ENCODE data around the gene ZNF324B.
"Not testable (repeated sequence)": the region's sequence is repeated elsewhere in the genome, so short reads cannot be mapped to it uniquely, and the experiment has no call there.

ZNF324B gene

DNA sequence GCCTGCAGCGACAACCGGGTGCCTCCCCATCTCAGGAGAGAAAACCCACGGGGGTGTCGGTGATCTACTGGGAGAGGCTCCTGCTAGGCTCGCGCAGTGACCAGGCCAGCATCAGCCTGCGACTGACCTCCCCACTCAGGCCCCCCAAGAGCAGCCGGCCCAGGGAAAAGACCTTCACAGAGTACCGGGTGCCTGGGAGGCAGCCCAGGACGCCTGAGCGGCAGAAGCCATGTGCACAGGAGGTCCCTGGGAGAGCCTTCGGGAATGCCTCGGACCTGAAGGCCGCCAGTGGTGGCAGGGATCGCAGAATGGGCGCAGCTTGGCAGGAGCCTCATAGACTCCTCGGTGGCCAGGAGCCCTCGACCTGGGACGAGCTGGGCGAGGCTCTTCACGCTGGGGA lies 3.9 kb downstream of the ZNF324B start:
- no peak for DNase-seq

DNA sequence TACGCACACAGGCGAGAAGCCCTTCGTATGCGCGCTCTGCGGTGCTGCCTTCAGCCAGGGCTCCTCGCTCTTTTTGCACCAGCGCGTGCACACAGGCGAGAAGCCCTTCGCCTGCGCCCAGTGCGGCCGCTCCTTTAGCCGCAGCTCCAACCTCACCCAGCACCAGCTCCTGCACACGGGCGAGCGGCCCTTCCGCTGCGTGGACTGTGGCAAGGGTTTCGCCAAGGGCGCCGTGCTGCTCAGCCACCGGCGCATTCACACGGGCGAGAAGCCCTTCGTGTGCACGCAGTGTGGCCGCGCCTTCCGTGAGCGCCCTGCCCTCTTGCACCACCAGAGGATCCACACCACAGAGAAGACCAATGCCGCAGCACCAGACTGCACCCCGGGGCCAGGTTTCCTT lies 4.7 kb downstream of the ZNF324B start:
- DNase-seq, result no peak

DNA sequence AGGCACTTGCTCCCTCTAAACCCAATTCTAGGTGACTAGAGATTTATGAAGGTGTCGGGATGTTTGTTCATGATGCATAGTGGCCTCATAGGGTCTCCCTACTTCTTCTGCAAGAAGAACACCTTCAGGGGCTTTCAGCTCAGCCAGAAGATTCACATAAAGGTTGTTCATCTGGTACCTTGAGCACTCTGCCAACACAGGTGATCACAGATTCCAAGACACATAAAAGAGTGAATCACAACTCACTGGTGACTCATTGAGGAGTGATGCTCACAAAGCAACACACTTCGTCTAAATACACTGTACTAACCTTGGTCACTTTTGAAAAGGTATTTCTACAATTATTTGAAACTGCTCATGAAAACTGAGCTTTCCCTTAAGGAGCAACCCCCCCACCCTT lies 8.6 kb downstream of the ZNF324B start:
- no peak for DNase-seq

DNA sequence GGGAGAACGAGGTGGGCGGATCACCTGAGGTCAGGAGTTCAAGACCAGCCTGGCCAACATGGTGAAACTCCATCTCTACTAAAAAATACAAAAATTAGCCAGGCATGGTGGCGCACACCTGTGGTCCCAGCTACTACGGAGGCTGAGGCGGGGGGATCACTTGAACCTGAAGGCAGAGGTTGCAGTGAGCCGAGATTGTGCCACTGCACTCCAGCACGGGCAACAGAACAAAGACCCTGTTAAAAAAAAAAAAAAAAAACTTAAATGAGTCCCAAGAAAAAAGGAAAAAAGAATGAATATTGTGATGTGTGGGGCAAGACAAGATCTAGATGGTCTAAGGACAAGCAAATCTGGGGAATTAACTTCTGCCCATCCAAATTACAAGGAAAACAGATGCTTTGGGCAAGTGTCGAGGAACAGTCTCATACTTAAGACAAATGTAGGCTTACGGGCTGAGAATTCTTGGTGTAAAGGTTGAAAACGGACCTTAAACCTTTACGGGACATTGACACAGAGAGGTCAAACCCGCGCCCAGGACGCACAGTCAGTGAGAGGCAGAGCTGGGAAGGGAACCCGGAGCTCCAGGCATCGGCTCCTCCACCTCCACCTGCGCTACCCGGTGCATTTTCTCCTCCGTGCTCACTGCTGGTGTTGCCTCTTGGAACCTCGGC lies 14.8 kb downstream of the ZNF324B start:
- no peak for DNase-seq

DNA sequence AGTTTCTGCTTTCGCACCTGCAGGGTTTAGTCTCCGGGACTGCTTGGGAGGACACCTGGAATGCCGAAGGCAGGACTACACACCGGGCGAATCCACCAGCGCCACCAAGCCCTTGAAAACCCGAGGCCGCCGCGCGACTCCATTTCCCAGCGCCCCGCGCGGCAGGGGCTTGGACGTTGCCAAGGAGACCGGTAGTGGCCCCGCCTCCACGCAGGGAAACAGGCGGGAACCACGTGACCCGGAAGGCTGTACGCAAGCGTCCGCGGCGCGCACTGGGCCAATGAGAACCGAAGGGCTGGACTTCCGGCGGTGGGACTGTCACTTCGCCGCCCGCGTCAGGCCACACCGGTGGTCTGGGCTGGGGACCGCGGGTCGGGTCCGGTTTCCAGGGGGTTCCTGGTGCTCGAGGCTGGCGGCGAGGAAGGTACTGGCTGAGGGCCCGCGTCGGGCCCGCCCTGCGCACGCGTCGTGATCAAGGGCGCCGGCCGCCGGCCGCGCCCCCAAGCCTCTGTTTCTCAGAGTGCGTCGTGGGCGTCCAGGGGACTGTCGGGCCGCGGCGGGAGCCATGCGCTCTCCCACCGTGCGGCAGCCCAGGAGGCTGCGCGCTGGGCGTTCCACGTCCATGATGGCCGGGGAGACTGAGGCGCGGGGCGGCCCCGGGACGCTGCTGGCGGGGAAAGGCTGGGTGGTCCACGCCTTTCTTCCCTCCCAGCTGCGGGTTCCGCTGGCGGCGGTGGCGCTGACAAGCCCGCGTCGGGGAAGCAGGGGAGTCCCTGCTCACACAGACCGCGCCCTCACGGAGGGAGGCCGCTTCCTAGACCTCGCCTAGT lies 15.6 kb downstream of the ZNF324B start, which contains the start of gene ZNF324:
Gene ZNF324, plus strand, starts transcription at position 321 of the 830 bp plus-strand sequence. CDS start 2,106 bp downstream, outside the sequence.
- DNase-seq, result peak; percentile 99

DNA sequence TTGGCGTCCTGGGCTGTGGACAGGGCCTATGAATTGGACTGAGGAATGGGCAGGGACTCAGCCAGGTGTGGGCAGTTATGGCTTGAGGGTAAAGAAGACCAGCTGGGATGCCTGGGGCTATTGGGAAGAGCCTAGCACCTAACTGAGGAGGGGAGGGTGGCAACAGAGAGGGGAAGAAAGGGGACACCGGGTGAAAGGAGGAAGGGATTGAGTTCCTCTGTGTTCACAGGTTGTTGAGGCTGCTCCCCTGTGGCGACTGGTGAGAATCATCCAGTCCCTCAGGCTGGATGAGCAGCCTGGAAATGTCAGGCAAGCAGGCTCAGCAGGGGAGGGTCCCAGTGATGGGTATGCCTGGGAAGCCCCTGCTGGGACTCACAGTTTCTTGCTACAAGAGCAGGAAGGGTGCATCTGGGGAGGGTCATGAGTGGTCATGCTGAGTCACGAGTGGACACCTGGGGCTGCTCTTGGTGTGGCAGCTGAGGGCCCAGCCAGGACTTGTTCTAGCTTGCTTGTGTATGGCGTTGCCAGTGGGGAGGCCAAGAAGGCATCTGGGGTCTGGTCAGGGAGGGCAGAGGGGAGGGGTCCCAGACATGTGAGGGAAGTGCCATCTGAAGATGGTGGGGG lies 16.9 kb downstream of the ZNF324B start:
- no peak for DNase-seq

DNA sequence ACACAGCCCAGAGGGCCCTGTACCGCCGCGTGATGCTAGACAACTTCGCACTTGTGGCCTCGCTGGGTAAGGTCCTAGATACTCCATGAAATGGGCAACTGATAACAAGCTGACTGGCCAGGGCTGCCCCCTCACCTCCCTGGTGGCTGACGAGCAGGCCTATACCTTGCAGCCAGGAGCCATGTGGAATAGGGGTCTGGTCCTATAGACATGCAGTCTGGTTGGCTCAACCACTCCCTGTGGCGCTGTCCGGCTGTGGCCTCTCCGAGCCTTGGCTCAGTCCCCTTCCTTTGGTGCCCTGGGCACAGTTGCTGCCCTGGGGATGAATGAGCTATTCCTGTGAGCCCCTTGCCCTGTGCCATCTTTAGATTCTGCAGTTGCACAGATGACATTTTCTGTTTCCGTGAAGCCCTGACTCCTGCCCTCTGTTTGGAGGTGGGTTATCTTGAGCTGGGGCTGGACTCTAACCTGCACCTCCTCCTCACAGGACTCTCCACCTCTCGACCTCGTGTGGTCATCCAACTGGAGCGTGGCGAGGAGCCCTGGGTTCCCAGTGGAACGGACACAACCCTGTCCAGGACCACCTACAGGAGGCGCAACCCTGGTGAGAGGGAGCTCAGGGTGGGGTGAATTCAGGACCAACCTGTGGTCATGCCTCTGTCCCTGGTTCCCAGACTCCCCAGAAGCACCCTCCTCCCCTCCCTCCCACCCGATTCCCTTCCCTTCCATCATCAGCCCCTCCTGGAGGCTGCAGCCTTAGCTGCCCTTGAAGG lies 18.0 kb downstream of the ZNF324B start:
- no peak for DNase-seq

DNA sequence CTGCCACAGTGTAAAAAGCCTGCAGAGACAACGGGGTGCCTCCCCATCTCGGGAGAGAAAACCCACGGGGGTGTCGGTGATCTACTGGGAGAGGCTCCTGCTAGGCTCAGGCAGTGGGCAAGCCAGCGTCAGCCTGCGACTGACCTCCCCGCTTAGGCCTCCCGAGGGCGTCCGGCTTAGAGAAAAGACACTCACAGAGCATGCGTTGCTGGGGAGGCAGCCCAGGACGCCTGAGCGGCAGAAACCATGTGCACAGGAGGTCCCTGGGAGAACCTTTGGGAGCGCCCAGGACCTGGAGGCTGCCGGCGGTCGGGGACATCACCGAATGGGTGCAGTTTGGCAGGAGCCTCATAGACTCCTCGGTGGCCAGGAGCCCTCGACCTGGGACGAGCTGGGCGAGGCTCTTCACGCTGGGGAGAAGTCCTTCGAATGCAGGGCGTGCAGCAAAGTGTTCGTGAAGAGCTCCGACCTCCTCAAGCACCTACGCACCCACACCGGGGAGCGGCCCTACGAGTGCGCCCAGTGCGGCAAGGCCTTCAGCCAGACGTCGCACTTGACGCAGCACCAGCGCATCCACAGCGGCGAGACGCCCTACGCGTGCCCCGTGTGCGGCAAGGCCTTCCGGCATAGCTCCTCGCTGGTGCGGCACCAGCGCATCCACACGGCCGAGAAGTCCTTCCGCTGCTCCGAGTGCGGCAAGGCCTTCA lies 19.6 kb downstream of the ZNF324B start:
- not testable (repeated sequence) for DNase-seq

DNA sequence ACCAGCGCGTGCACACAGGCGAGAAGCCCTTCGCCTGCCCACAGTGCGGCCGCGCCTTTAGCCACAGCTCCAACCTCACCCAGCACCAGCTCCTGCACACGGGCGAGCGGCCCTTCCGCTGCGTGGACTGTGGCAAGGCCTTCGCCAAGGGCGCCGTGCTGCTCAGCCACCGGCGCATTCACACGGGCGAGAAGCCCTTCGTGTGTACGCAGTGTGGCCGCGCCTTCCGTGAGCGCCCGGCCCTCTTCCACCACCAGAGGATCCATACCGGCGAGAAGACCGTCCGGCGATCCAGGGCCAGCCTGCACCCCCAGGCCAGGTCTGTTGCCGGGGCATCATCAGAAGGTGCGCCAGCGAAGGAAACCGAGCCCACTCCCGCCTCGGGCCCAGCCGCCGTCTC lies 20.3 kb downstream of the ZNF324B start:
- no peak for DNase-seq

DNA sequence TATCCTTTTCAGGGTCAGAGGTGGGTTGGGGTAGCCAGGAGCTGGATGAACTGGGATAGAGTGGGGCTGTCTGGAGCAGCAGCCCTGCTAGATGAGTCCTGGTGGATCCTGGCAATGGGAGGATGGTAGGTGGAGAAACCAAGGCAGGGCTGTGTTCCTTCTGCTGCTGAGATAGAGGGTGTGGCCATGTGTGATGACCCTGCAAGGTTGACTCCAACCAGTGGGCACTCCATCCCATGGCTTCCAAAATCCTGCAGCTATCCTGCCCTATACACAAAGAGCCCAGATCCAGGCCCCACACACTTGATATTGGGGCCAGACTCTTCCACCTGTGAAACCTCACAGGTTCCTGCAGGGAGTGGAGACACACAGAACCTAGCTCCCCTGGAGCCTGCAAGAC lies 22.4 kb downstream of the ZNF324B start:
- no peak for DNase-seq

DNA sequence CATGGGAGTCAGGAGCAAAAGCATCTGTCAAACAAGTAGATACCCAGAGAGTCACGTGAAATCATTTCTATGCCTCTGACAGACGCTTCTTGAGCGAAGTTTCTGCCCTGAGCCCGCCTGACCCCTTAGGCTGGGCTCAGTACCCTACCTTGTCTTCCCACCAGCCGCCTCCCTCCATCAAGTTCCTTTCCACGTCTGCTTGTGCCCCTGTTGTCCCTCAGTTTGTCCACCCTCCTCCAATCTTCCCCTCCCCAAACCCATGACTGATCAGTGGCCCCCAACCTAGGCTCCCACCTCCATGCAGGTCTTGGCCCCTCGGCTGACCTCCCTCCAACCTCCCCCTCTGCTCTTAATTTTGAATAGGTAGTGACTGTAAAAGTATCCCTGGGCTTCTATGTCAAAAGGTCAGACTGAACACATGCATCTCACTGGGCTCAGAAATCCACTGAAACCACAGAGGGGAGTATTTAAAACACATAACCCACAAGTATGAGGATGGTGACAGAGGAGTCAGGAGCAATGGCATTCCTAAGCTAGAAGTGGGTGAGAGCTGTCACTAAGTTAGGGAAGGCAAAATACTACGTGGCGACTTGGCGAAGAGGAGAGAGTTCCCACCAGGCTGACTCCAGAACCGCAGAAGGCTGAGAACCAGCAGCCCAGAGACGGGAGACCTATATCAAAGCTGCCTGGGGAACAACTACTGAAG lies 23.0 kb downstream of the ZNF324B start:
- no peak for DNase-seq

DNA sequence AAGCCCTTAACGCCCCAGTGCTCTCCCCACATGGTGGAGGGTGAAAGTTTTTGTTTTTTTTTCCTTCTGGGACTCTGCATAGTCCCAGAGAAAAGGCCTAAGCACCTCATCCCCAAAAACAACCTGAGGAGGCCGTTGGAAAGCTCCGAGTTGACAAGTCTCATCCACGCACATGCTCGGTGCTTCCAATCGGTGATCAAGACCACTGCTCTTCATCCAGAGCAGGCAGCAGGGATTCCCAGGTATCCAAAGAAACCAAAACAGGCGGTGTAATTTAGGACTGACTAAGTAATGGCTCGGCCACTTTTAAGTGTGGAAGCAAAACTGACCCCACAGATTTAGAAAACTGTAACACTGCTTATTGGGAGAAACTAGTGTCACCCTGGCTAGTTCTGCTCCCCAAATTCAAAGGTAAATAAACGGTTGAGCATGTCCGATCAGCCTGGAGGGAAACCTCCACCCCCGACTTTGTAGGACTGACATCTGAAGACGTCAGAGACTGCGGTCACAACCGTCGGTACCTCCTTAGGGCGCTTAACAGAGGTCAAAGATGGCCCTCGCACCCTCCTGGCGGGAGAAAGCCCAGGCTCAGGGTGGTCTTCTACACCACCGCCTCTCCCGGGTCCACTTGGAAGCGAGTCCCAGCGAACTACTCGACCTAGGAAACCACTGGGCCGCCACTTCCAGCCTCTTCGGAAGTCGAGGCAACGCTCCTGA lies 23.7 kb downstream of the ZNF324B start:
- no peak for DNase-seq

DNA sequence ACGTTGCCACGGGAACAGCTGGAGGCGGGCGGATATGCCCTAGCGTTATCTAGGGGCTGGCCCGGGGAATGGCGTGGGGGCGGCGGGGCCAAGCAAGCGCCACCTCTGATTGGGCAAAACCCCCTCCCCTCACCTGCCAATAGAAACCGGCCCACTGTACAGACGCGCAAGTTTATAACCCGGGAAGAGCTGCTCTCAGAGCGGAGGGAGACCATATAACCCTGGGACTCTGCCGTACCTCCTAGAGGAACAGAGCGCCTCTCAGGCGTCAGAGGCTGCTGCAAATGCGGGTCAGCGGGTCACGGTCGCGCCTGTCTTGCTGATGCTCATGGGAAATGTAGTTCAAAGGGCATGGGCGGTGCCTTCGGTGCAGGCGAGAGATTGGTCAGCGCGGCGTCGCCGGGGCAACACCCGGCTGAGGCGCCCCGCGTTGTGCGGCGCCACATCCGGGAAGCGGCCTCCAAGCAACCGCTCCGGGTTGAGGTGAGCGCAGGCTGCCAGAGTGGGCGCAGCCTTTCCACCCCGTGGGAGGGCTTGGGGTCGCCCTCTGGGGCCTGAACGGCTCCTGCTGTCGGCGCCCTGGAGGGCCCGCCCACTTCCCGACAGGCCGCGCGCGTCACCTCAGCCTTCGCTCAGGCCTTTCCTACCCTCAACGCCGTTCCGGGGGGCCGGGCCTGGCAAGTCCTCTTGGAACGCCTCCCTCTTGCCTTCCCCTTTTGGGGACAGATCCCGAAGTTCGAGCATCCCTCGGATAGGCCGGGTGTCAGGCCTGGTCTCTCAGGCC lies 24.5 kb downstream of the ZNF324B start, which contains the start of gene ZNF446:
Gene ZNF446, plus strand, starts transcription at position 639 of the 784 bp plus-strand sequence. CDS start 867 bp downstream, outside the sequence.
- DNase-seq, result peak; percentile 99

DNA sequence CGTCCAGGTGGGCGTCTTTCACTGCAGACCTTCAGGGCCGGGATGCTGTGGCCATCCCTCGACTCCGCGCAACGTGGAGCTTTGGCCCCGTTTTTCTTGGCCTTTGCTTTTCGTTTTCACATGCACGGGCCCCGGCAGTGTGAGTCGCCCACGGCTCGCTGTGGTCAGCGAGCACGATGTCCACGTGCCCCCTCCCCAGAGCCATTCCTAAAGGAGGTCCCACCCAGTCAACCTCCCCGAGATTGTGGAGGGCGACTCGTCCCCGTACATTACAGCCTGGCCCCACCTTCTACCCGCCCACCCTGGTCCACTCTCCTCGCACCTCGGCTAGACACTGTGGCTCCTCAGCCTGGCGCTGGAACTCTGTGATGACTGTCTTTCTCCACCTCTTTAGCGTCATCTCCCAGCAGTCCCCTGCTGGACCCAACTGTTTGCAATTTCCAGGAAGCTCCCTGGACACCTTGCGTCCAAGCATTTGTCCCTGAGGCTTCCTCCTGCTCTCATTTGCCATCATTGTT lies 25.1 kb downstream of the ZNF324B start:
- no peak for DNase-seq

DNA sequence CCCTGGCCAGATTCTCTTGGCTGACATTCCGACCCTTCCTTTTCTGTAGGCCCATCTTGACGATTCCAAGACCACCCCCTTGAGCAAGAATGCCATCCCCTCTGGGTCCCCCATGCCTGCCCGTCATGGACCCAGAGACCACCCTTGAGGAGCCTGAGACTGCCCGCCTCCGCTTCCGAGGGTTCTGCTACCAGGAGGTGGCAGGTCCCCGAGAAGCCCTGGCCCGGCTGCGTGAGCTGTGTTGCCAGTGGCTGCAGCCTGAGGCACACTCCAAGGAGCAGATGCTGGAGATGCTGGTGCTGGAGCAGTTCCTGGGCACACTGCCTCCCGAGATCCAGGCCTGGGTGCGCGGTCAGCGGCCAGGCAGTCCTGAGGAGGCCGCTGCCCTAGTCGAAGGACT lies 25.7 kb downstream of the ZNF324B start:
- DNase-seq, result no peak

DNA sequence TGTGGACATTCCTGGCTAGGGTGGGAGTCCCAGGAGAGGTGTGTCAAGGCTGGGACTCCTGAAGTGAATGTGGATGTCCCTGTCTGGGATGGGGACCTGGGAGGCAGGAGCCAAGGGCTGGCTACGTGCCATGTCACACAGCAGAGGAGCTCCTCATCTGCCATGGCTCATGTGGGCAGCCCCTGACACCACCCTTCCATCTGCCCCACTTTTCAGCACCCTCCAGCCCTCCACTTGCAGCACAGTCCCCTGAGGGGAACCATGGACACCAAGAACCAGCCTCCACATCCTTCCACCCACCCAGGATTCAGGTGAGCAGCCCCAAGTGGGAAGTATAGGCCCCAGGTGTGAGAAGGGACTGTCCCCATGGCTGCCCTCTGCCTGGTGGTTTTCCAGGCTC lies 26.4 kb downstream of the ZNF324B start:
- DNase-seq, result no peak

DNA sequence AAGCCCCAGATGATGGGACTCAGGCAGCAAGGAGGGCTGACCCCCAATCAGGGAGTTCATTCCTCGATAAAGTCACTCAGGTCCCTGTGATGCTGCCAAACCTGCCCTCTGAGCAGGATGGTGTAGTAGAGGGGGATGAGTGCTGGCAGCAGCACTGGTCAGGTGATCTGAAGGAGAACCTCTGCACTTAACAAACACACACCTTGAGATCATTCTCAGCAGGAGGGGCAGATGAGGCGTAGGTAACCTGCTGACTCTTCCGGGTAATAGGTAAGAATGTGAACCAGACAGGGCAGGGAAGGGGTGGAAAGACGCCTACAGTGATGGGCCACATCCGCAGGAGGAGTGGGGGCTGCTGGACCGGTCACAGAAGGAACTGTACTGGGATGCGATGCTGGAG lies 27.9 kb downstream of the ZNF324B start:
- DNase-seq, result no peak

DNA sequence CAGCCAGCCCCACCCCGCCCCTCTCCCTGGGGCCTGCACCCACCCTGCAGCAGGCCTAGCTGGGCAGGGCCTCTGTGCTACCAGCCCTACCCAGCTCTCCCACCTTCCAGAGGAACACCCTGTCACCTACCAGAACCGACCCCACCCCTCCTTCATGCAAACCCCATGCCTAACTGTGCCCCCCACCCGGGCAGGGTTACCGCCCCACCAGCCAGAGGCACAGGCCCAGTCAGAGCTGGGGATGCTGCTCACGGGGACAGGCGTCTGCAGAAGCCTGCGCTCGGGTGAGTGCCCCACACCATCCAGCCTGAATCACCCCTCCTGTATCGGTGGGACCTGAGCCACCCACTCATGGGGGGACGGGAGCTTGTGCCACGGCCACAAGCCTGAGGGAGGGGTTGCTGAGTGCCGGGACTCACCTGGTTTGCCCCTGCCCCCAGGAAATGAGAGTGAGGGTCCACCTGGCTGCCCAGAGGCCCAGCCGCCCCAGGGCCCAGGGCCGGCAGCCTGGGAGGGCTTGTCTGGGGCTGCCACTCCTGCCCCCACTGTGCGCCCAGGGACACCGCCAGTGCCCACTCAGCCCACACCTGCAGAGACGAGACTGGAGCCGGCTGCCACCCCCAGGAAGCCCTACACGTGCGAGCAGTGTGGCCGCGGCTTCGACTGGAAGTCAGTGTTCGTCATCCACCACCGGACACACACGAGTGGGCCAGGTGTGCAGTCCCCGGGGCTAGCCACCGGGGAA lies 28.5 kb downstream of the ZNF324B start:
- DNase-seq, result no peak

DNA sequence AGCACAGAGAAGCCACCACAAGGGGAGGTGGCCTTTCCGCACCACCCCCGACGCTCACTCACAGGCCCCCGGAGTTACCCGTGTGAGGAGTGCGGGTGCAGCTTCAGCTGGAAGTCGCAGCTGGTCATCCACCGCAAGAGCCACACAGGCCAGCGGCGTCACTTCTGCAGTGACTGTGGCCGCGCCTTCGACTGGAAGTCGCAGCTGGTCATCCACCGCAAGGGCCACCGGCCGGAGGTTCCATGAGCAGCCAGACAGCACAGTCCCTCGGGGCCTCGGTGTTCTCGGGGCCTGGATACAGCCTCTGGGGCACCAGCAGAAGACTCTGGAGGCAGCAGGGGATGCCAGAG lies 29.0 kb downstream of the ZNF324B start:
- DNase-seq, result no peak
